ENCODE results near the gene TTLL3.

- TF ChIP-seq MAX (IDR thresholded peaks at IDR 0.05; ENCODE audit: low read depth, low read length): no peak
- peak; percentile 27 for TF ChIP-seq CTCF (IDR thresholded peaks at IDR 0.05; ENCODE audit: low read depth, low read length)
These were observed 16.9 kb downstream of the TTLL3 start for GRCh38 chr3:9826815-9827573.

Measured in NB4 (cell line).